Liver (tissue), 3 donors: ENCODE results near the gene TMEM259.

Experiments used
- ATF3 ChIP-seq: IDR thresholded peaks from 2 replicates; pipeline ENCODE4 v1.6.1; 2016; ENCODE audit warnings: antibody characterized with exemption
- CTCF ChIP-seq: fragments of 150-350 bp; IDR thresholded peaks from 2 replicates; pipeline ENCODE4 v1.5.1; 2017; ENCODE audit warnings: improper control_type of control experiment, low read depth, low read length; ENCODE audit not compliant: missing input control
- EGR1 ChIP-seq, 2 donors: IDR thresholded peaks; 2 replicates each; pipeline ENCODE4 v1.6.1; 2016 to 2018; ENCODE audit warnings: antibody characterized with exemption in 2 of 2, low read depth in 2 of 2
- RAD21 ChIP-seq, 2 donors: IDR thresholded peaks; 2 replicates each; pipeline ENCODE4 v1.6.1; 2016; ENCODE audit warnings: antibody characterized with exemption in 2 of 2, mild to moderate bottlenecking in 2 of 2
- RXRA ChIP-seq, 2 donors: IDR thresholded peaks; 2 replicates each; pipeline ENCODE4 v1.6.1; 2017 to 2018; ENCODE audit warnings: antibody characterized with exemption in 2 of 2, mild to moderate bottlenecking in 1 of 2
- TAF1 ChIP-seq: conservative IDR thresholded peaks from 2 replicates; pipeline ENCODE4 v1.6.1; 2016; ENCODE audit warnings: antibody characterized with exemption, mild to moderate bottlenecking
- donor health status: healthy.
- donor health status: healthy.

GRCh38 chr19:1017906-1018305, 3.0 kb downstream of the TMEM259 start:
- TF ChIP-seq ATF3: no peak
- TF ChIP-seq CTCF: no peak
- TF ChIP-seq EGR1 (IDR thresholded peaks at IDR 0.05; ENCODE audit: low read depth in 2 of 2): no peak
- no peak for TF ChIP-seq RAD21 (IDR thresholded peaks at IDR 0.05)
- TF ChIP-seq TAF1: no peak
- TF ChIP-seq RXRA (IDR thresholded peaks at IDR 0.05): no peak
